Measurements from ENCODE around the gene HOMER1.
A peak's percentile ranks its signal among the peaks of the same experiment; 100 is the strongest.

HOMER1 gene

DNA sequence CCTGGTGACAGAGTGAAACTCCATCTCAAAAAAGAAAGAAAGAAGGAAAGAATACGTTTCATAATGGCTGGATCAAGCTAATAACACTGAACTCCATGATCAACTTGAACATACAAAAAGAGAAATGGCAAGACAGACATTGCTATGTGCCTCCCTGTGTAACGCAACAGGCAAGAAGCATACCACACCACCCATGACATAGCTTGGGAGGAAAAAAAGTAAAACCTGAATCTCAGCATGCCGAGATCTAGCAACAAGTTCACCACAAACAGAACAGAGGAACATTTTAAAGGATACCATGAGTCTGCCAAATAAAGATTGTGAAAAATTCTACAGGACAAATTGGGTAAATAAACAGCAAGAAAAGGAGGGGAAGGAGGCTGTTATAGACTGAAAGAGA is 26.7 kb downstream of the HOMER1 start:
- DNase-seq = no peak

DNA sequence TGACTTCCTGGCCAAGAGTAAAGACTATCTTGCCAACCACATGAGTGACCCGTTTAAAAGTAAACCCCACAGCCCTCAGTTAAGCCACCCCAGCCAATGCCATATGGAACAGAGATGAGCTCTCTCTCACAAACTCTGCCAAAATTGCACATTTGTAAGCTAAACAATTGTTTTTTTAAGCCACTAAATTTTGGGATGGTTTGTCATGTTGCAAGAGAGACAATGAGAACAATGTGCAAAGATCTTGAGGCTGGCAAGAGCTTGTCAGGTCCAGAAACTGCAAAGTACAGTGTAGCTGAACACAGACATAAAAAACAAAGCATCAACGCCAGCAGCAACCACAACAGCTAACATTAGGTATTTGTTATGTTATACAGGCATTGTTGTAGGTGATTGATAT is 27.8 kb downstream of the HOMER1 start:
- DNase-seq = no peak

DNA sequence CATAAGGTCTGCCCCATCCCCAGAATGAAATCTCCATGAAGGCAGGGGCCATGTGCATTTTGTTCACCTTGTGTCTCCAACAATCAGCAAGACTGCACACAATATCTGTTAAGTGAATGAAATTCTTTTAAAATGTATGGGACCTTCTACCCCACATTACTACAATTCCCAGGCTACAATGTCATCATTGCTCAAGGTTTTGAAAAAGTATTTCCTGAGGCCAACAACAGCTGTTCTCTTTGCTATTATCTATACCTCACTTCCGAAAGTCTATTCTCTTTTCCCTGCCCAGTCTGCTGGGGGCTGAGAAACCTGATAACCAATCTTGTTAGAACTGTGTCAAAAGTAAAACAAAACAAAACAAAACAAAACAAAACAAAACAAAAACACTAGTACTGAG is 29.2 kb downstream of the HOMER1 start:
- no peak for DNase-seq

DNA sequence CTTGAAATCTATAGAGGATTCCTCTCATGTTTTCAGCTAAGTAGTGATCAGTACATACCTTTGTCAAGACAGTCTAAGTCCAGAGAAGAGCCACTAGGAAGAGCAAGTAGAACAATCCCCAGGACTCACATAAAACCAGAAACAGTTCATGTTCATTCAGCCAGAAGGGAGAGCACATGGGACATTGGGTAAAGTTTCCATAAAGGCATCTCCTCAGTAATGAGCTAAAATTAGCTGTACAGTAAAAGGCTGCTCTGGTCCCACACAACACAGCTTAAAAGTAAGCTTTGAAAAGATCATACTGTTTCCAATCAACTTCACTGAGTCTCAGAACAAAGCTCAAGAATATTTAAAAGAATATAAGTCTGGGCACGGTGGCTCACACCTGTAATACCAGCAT is 32.4 kb downstream of the HOMER1 start:
- DNase-seq = no peak

DNA sequence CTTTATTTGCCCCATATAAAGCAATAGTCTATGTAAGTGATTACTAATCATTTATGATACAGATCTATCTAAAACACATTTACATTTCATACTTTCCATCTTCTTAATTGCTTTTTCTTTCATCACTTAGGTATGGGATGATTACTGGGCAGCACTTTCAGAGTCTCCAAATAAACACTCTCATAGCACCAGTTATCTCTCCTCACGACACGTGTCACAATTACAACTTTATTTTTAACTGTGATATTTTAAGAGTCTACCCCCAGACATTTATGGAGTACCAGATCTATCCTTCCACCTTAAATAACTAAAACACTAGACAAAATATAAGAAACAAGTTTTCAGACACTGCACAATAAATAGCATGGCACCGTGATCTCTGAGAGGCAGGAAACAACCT is 32.9 kb downstream of the HOMER1 start:
- DNase-seq = no peak

DNA sequence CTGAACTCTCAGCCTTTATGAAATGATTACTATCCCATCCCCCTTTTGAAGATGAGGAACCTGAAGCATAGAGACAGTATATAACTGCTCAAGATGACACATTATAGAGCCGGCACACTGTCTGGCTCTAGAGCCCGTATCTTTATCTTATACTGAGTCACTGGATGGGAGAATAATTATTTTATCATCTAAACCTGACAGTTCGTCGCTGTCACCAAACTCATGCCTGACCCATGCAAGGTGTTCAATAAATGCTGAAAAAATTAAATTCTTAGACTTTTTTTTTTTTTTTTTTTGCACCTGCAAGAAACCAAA is 38.8 kb downstream of the HOMER1 start:
- no peak for DNase-seq

DNA sequence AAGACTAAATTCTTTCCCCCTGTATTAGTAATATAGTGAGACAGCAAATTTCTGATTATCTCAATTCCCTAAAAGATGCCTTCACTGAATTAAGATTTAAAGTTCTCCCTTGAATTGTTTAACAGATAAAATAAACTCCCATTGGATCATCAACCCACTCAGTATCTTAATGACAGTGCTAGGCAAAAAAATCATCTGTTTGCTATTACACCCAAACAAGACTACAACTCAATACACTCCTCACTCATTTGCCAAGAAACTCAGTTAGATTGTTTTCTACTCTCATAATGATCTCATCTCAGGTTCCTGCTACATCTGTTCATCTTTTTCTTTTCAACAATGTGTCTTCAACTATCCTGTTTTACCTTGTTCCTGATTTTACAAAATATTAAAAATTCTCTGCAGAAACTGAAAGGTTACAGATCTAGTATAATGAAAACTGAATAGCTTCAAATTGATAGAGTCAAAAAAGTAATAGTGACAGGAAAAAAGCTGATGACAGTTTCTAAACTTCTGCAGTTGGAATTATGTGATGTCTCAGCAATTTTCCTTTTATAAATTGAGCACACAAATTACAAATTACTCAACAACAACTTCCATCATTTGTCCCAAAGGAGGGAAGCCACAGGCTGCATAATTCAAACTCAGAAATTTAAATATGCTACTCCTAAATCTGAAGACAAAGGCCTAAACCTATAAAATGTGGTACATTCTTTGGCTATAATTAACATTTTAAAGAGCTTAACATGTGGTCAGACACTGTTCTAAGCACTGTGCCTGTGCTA is 39.4 kb downstream of the HOMER1 start:
- DNase-seq = no peak

DNA sequence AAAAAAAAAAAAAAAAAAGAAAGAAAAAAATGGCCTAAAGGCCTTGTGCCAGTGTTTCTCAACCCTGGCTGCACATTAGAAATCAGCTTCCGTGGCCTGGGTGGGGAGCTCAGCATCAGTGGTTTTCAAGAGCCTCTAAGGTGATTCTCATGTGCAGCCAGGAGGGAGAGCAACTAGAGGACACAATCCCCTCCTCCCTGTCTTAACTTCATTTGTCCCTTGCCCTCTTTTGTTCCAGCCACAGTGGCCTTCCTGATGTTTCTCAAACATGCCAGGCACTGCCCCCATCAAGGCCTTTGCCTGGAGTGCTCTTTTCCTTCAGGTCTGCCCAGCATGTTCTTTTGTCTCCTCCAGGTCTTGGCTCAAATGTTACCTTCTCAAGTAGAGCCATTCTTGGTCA is 42.4 kb downstream of the HOMER1 start:
- DNase-seq = no peak

DNA sequence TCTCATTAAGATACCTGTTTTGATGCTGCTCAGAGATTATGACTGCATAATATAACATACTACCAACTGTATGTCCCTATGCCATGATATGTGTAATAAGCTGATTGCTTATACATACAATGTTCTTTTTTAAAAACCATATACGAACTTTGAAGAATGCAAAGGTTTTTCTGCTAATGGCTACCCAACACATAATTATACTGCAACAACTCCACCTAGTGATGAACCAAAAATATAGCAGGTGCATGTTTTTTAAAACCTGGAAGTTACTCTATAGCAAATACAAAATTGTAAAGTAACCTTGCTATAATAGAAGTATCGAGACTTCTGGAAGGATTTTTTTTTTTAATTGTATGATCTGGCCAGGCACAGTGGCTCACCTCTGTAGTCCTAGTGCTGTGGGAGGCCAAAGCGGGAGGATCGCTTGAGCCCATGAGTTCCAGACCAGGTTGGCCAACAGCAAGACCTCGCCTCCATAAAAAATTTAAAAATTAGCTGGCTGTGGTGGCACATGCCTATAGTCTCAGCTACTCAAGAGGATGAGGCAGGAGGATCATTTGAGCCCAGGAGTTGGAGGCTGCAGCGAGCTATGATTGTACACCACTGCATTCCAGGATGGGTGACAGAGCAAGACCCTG is 49.1 kb downstream of the HOMER1 start:
- peak; percentile 30 for DNase-seq

DNA sequence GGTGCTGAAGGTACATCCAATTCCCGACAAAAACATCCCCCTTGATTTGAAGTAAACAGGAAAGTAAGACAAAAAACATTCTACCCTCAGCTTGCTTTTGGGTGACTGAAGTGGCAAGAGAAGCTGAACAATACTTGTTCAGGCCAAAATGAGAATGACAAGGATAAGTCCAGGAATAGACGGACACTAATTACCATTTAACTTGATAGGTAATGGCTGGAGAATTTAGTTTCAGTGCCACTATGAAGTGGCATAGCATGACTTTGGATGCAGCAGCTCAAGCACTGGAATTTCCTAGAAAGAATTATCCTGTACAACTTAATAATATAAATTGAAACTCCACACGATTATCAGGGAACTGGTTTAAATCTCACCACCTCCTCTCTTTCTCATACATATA is 49.7 kb downstream of the HOMER1 start:
- DNase-seq = no peak

DNA sequence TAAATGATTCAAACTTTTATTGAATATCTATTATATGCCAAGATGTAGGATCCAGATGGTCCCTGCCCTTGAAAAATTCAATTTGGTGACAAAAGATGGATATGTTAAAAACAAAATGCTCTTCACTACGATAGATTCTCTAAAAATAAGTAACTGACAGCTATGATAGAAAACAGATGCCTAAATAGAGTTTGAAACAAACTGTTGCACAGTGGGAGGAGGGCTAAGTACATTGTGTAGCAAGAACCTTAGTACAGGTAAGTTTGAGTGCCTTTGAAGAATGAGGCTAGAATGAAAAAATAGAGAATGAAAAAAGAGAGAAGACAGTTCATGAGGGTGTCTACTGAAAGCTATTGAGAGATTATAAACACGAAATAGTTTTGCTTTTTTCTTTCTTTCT is 54.3 kb downstream of the HOMER1 start:
- DNase-seq = no peak

DNA sequence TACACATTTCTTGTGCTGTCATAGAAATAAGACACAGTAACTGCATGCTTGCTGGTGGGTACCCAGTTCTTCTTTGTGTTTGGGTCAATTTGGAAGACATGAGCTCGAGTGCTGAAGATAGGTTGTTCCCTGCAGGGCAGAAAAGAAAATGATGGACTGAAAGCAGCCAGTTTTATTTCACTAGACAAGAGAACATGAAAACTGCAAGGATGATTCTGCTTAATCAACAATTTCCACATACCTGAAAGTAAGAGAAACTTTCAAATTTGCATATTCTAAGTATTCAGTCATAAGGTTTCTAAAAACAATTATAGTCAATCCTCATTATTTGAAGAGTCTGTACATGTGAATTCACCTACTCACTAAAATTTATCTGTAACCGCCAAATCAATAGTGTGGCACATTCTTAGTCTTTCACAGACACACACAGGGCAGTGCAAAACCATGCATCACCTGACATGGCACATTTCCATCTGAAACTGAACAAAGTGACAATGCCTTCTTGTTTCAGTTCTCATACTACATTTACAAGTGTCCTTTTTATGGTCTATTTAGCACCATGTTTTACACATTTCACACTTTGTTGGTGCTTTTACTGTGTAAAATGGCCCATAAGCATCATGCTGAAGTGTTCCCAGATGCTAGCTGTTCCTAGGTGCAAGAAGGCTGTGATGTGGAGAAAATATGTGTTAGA is 56.9 kb downstream of the HOMER1 start:
- DNase-seq = no peak

DNA sequence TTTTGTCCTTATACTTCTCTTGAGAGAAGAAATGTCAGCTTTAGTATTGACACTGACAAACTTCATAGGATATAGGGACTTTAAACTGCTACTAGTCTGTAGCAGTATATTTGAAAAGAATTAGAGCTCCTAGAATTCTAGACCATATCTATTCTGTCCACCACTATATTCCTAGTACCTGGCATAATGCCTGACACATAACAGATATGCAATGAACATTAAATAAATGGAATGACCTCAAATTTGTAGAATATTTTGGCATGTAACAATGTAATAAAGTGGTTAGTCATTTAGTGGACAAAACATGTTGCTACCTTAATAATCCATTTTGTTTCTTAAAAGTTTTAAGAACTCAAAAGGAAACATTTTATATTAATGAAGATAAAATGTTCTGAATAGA is 57.5 kb downstream of the HOMER1 start:
- no peak for DNase-seq

DNA sequence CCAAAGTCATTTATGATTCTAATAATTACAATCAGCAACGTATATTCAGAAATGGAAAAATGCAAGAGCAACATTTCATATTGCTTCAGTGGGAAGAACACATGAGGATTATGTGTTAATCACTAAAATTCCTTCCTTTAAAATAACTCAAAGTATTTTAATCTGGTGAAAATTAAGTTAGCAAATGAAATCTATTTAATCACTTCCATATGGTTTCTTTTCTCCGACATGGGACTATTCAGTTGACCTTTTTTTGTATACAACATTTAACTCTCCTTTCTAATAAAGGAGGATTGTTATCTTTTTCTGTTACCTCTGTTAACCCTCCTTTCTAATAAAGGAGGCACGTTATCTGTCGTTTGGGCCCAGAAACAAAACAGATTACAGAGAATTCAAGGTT is 59.9 kb downstream of the HOMER1 start:
- DNase-seq = no peak

DNA sequence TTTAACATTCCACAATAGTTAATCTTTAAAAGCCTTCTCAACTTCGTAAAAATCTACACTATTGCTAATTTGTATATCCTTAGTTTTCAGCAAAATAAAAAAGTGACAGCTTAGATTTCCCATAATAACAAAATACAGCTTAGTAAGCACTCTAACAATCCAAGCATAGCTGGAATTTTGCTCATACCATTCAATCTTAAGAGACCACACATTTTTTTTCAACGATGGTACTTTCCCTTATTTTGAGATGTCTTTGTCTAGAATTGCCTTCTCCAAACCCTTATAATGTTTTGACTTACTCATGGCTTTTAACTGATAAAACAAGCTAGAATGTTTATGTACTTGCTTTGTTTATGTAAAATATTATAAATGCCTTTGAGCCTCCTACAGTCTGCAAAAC is 65.6 kb downstream of the HOMER1 start:
- DNase-seq = no peak

DNA sequence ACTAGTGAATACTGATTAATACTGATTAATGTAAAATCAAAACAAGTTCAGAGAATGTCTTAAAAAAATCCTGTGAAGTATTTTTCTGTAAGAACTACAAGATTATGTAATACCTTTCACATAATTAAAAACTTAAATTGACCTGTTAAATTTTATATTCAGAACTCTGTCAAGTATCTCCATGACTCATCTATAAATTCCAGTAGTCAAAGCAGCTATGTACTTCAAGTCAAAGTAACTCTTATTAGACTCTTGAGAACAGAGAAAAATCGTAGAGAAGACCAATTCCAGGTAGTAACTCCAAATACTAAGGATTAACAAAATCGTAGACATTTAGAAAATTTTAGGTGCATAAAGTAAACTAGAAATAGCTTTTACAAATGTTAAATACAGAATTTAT is 77.1 kb downstream of the HOMER1 start:
- DNase-seq = no peak

DNA sequence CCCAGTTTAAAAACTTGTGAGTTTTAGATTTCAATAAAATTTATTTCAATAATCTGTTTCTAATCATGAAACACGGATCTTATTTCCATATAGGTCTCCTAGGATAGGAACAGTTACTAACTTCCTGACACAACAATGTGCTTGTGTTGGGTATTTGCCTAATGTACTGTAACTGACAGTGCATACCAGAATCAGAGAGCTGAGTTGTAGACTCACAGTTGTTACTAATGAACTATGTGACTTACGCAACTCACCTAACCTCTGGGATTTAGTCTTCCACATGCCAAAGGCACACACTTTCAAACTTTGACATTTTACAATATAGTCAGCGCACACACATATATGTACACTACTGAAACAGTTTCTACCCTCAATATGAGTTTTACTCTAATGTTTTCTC is 77.7 kb downstream of the HOMER1 start:
- no peak for DNase-seq

DNA sequence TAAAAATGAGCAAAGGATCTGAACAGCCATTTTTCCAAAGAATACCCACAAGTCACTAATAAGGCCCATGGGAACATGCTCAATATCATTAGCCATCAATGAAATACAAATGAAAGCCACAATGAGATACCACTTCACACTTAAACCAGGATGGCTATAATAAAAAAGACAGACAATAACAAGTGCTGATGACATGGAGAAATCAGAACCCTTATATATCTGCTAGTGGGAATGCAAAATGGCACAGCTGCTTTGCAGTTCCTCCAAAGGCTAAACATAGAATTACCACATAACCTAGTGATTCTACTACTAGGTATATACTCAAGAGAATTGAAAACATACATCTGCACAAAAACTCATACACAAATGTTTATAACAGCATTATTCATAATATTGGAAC is 83.7 kb downstream of the HOMER1 start:
- no peak for DNase-seq

DNA sequence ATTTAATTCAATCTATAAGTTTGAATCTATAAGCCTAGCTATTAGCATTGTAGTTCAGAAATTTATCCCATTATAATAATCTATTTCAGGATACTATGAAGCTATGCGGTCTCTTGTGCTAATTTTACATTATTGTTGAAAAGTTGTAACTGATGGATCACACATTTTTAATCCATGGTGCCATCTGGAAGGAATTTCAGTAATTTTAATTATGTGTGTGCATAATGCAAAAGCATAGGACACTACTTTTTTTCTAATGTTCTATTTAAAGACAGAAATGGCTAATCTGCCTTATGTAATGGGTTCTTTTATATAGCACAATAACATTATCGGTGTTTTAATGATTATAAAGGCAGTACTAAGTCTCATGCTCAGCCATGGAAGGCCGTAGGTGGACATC is 90.6 kb downstream of the HOMER1 start:
- DNase-seq = no peak

DNA sequence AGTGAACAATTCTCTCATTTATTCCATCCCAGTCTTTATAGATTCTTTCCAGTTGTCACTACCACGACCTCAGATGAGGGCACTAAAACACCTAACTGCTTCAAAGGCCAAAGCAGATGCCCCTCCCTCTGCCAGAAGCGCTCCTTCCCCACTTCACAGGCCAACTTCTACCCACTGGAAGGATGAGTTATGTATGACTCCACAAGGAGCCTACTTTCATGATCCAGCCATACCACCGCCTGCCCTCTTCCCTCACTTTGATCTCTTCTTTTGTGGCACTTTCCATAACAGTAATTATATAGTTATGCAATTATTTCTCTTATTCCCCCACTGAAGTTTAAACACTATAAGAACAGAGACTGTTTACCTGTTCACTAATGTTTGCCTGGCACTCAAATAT is 93.7 kb downstream of the HOMER1 start:
- DNase-seq = no peak

DNA sequence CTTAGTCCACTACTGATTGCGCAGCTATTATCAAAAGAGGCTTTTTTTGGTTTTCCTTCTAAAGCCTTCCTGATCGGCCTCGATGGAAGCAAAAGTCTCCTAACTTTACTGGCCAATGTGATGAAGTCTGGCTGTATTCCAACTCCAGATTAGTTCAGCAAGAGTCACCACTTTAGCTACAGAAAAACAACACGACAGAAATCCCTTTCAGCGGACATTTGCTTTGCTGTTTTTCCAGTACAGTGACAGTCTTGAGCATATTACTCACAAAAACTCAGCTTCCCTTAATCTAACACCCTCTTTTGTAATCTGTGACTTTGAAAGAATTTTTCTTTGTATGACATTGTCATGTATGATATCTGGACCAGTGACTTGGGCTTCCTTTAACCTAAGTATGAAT is 95.7 kb downstream of the HOMER1 start:
- DNase-seq = no peak

DNA sequence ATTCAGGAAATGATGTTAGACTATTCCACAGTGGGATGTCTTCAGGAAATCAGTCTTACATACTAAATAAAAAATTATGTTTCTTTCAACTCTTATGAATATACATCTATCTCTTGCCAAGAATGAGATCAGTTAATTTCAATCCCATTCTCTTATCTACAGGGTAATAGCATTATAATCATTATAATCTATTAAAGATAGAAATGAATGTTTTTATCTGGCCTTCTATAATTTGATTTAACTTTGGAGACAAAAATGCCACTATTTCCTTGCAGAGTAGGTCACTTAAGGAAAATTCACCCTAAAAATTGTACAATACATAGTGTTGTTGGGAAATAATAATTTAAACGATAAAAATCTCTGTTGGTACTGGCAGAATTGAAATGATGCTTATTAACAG is 96.4 kb downstream of the HOMER1 start:
- DNase-seq = no peak

DNA sequence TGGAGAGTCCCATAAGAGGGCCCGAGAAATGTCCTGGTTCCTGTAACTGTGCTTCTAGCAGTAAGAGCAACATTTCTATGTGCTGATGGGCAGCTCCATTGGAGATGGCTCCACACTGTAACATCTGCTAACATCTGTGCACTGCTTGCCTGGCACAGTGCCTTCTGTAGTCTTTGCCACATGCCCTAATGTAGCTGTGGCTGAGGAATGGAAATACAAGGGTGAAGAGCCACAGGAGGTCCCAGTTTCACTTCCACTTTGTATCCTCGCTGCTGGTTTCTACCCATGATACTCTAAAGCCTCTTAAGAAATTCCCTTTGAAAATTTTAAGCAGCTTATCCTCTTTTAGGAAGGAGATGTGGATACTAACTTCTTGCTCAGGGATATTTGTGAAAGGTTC is 97.4 kb downstream of the HOMER1 start:
- DNase-seq = no peak

DNA sequence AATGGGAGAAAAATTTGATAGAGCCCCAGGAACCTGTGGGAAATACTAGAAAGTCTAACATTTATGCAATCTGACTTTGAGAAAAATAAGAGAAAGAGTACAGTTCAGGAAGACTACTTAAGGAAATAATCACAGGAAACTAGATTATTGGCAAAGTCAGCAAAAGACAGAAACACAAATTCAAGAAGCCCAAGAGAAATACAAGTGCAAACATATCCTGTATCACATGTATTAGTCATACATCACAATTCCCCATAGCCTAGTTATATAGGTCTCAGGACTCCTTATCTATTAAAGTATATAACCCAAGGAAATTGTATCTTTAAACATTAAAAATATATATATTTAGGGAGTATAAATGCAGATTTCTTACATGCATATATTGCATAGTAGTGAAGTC is 100.8 kb downstream of the HOMER1 start:
- DNase-seq = no peak

DNA sequence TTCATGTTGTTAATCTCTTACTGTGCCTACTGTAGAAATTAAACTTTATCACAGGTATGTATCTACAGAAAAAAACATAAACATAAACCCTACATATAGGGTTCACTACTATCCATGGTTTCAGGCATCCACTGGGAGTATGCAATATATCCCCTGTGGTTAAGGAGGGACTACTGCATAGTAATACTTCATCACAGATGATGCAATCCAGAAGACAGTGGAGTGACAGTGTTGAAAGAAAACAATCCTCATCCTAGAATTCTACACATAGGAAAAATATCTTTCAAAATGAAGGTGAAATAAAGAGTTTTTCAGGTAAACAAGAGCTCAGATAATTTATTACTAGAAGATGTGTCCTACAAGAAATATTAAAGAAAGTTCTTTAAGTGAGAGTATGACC is 105.9 kb downstream of the HOMER1 start:
- no peak for DNase-seq

Measured in CD4-positive, alpha-beta T cell treated with Interleukin-17A for 1 hour (primary cell).